ENCODE results near the gene KDF1. TPM values are rescaled to one million over a fixed set of nuclear protein-coding genes. Genes with fewer than 3 reads are reported as not detected.

The KDF1 gene, protein sequence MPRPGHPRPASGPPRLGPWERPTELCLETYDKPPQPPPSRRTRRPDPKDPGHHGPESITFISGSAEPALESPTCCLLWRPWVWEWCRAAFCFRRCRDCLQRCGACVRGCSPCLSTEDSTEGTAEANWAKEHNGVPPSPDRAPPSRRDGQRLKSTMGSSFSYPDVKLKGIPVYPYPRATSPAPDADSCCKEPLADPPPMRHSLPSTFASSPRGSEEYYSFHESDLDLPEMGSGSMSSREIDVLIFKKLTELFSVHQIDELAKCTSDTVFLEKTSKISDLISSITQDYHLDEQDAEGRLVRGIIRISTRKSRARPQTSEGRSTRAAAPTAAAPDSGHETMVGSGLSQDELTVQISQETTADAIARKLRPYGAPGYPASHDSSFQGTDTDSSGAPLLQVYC
- not detected in 2 replicates for total RNA-seq
- polyA plus RNA-seq, result 0.05 TPM in 1 of 2 replicates, not detected in the other
- polyA plus RNA-seq (2011; cell fraction: cytosol; rRNA removed), result not detected in 2 replicates
- polyA plus RNA-seq (2011; cell fraction: nucleus; rRNA removed), result not detected in 2 replicates
- not detected in 2 replicates for polyA plus RNA-seq (2012)
- polyA minus RNA-seq, result 0.40 TPM in 1 of 2 replicates, not detected in the other
- polyA minus RNA-seq (2011; cell fraction: cytosol; rRNA and poly(A)+ RNA removed), result not detected
- polyA minus RNA-seq (2011; cell fraction: nucleus; rRNA and poly(A)+ RNA removed), result not detected in 2 replicates
- Bru-seq, nascent RNA, result not detected
- BruChase-seq, experiment 1, labeled RNA remaining after a 6-hour chase, result not detected
- BruChase-seq, experiment 2, labeled RNA remaining after a 2-hour chase, result not detected
- long read RNA-seq, result 0 reads

DNA sequence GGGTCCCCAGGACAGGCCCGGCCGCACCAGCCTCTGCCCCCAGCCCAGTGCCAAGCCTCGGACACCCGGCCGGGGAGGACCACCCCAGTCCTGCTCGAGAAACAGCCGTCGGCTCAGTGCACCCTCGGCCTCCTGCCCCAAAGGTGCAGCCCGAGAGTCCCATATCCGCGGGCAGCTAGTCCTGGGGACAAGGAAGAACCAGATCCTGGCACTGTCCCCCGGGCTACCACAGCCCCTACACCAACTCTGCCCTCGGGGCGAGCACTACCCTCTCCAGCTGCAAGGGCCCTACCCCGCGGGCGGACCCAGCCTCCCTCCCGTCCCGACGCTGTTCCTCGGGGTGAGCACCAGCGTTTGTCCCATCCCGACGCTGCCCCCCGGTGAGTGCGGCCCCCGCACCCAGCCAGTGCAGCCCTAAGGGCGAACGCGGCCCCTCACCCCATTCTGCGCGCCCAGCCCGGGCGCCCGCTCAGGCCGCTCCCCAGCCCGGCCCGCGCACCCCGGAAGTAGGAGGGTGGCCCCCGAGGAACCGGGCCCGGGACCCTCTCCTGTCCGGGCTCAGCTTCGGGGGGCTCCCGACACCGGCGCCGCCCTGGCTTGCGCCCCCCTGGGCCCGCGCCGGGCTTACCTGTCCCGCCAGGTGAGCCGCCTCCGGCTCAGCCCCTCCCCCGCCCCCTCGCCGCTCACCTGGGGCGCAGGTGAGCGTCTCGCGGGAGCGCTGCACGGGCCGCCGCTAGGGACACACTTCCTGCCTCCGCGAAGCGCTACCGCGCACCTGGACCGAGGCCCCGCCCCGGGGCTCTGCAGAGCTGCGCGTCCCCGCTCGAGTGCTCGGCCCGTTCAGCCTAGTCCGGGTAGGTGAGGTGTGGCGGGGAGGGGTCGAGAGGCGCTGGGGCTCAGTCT is at the start of gene KDF1:
TSS of gene KDF1 (minus strand) at position 747 of the 903 bp plus-strand sequence. CDS start 8,088 bp downstream, outside the sequence.
- H3K9ac ChIP-seq (replicated peaks; ENCODE audit: extremely low read depth, insufficient read depth, low read length), result no peak within 1 kb of the TSS
- ChIA-PET POLR2A (no interaction called here), CTCF (no interaction called here)
- no peak within 1 kb of the TSS for H2AFZ ChIP-seq (ENCODE audit: low read depth, low read length)
- DNase-seq (ENCODE audit: low read depth, low spot score) (no peak), FAIRE-seq (no peak)
- H3K4me2 ChIP-seq (ENCODE audit: insufficient read depth, low read length), result no peak within 1 kb of the TSS
- no peak for TF ChIP-seq JUN (IDR thresholded peaks at IDR 0.05; ENCODE audit: borderline replicate concordance, insufficient read depth, insufficient read length, low read depth)
- TF ChIP-seq EZH2 (IDR thresholded peaks at IDR 0.05; ENCODE audit: borderline replicate concordance, low read depth, low read length, severe bottlenecking), result peak; percentile 100
- dilution Hi-C loops (cut with MboI; ENCODE audit: extremely low pct_ligation_motif_present, low sequenced_read_pairs) (no loop called here), intact Hi-C loops (cut with micrococcal nuclease) (no loop called here)
- no peaks in the 10 kb centered on the region for H3K9me3 ChIP-seq (replicated peaks; ENCODE audit: control insufficient read depth, insufficient read depth, low read length)
- H4K20me1 ChIP-seq (replicated peaks; ENCODE audit: control insufficient read depth, extremely low read depth, insufficient read depth, low read length), result no peaks in the 10 kb centered on the region
- peaks cover 16% of the 10 kb centered on the region for H3K4me1 ChIP-seq (ENCODE audit: control insufficient read depth, extremely low read depth, insufficient read depth, low read length)
- H3K4me3 ChIP-seq (replicated peaks in 1 of 3; ENCODE audit: insufficient read depth in 1 of 3, low read depth in 1 of 3, low read length in 3 of 3), result no peak within 1 kb of the TSS
- H3K79me2 ChIP-seq (ENCODE audit: control insufficient read depth, insufficient read depth, low read length), result no peaks in the 10 kb centered on the region
- no peaks in the 10 kb centered on the region for H3K9me1 ChIP-seq (replicated peaks; ENCODE audit: control insufficient read depth, extremely low read depth, insufficient read depth, low read length)
- peaks cover 22 to 24% of the 10 kb centered on the region in 2 experiments for H3K27me3 ChIP-seq (ENCODE audit: control insufficient read depth in 2 of 2, insufficient read depth in 2 of 2, low read length in 2 of 2)
- no TSS peak for BruUV-seq (replicated peaks)
- H3K36me3 ChIP-seq (ENCODE audit: control insufficient read depth in 2 of 2, extremely low read depth in 1 of 2, insufficient read depth in 2 of 2, low read length in 2 of 2), result no peaks in the 10 kb centered on the region
- no peak within 1 kb of the TSS for H3K27ac ChIP-seq (ENCODE audit: insufficient read depth, low read depth, low read length)

Data from endothelial cell of umbilical vein (primary cell).